Measurements from ENCODE around the gene ARHGAP24.

DNA sequence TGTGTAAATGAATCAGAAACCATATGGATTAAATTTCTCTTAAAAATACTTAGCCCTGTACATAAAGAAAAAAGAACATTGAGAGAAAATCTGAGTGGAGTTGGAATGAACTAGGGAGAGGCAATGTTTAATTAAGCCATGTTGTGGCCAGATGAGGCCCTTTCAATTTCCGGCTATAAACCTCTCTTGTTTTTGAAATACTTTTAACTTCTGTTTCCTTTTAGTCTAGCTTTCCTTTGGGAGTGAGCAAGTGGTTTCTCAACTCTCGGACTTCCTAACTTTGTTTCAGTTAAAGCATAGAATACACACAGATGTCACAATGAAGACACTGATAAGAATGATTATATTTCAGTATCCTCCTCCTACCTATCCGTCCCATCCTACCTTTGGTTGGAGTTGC is 197.2 kb downstream of the ARHGAP24 start:
- no peak for TF ChIP-seq SUZ12 (IDR thresholded peaks at IDR 0.05; ENCODE audit: unreplicated experiment)
- TF ChIP-seq, protein P1, sequence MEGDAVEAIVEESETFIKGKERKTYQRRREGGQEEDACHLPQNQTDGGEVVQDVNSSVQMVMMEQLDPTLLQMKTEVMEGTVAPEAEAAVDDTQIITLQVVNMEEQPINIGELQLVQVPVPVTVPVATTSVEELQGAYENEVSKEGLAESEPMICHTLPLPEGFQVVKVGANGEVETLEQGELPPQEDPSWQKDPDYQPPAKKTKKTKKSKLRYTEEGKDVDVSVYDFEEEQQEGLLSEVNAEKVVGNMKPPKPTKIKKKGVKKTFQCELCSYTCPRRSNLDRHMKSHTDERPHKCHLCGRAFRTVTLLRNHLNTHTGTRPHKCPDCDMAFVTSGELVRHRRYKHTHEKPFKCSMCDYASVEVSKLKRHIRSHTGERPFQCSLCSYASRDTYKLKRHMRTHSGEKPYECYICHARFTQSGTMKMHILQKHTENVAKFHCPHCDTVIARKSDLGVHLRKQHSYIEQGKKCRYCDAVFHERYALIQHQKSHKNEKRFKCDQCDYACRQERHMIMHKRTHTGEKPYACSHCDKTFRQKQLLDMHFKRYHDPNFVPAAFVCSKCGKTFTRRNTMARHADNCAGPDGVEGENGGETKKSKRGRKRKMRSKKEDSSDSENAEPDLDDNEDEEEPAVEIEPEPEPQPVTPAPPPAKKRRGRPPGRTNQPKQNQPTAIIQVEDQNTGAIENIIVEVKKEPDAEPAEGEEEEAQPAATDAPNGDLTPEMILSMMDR (IDR thresholded peaks at IDR 0.05 in 2 of 3, conservative IDR thresholded peaks at IDR 0.05 in 1 of 3; ENCODE audit: control insufficient read depth in 2 of 3, extremely low read depth in 1 of 3, insufficient read depth in 1 of 3, low read depth in 3 of 3, low read length in 3 of 3): no peak
